Activated CD8-positive, alpha-beta T cell treated with anti-CD3 and anti-CD28 coated beads for 36 hours (primary cell): ENCODE results near the gene PMM1. TPM values are rescaled to one million over a fixed set of nuclear protein-coding genes. Genes with fewer than 3 reads are reported as not detected.
A peak's percentile ranks its signal among the peaks of the same experiment; 100 is the strongest.

ENCODE experiments used
- ATAC-seq: fragments of 200-7000 bp; cut with Tn5 transposase; one replicate; pipeline ENCODE4 v1.10.0; 2021; ENCODE audit warnings: mild to moderate bottlenecking, moderate library complexity
- CTCF ChIA-PET: fragments of 350-600 bp; sonication (Branson Sonifier 250); formaldehyde crosslinking; loops from one replicate; lab custom pipeline; 2021; ENCODE audit warnings: antibody characterized with exemption; lab: Charles Lee
- POLR2A ChIA-PET: fragments of 350-600 bp; sonication (Branson Sonifier 250); formaldehyde crosslinking; loops from one replicate; lab custom pipeline; 2021; ENCODE audit warnings: antibody characterized with exemption; lab: Charles Lee
- DNase-seq: peaks from one replicate; pipeline ENCODE4 v3.0.0-alpha.2; 2020
- H3K27ac Mint-ChIP-seq: one replicate; pipeline ENCODE4 v1.8.0; 2021; ENCODE audit warnings: mild to moderate bottlenecking, mixed read lengths
- H3K27me3 Mint-ChIP-seq: one replicate; pipeline ENCODE4 v1.8.0; 2021; ENCODE audit warnings: mixed read lengths
- H3K36me3 Mint-ChIP-seq: one replicate; pipeline ENCODE4 v1.8.0; 2021; ENCODE audit warnings: low read depth, mixed read lengths
- H3K4me1 Mint-ChIP-seq: one replicate; pipeline ENCODE4 v1.8.0; 2021; ENCODE audit warnings: low read depth, mixed read lengths
- H3K4me3 Mint-ChIP-seq: one replicate; pipeline ENCODE4 v1.8.0; 2021; ENCODE audit warnings: mild to moderate bottlenecking, moderate library complexity, mixed read lengths
- H3K9me3 Mint-ChIP-seq: one replicate; pipeline ENCODE4 v1.8.0; 2021; ENCODE audit warnings: mixed read lengths
- CTCF ChIP-seq: fragments of 200-600 bp; IDR thresholded peaks from one replicate; pipeline ENCODE4 v1.8.0; 2022; ENCODE audit warnings: antibody characterized with exemption, mild to moderate bottlenecking
- intact Hi-C: fragments of 100-400 bp; cut with micrococcal nuclease; formaldehyde crosslinking; loops from one replicate; pipeline ENCODE4 v1.10.0; 2022
- total RNA-seq, 2 experiments: library from RNA; stranded (reverse); gene quantifications; one replicate each; pipeline ENCODE4 v1.2.3, GENCODE V29; 2021

The PMM1 gene
- total RNA-seq, 2 experiments from 2014 or later: 29.8 to 29.9 TPM

DNA sequence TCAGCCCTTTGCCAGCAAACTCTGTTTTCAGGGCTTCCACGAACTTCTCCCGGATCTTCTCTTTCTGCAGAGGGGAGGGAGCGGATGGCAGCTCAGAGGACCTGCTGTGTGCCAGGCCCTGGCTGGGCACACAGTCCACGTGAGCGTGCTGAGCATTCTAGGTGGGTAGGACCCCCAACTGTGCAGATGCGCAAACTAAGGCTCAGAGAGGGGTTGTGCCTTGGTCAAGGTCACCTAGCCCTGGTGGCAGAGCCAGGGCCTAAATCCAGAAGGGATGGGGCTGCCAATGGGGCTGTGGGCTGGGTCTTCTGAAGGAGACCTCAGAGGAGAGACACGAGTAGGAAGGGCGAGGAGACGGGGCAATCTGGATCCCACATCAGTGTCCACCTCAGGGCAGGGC is 10.8 kb downstream of the PMM1 start:
- Mint-ChIP-seq H3K36me3 (peaks cover 9% of the 10 kb centered on the region), H3K27me3 (no peaks in the 10 kb centered on the region), H3K27ac (no peak overlapping the region), H3K9me3 (no peaks in the 10 kb centered on the region), H3K4me3 (no peak overlapping the region), H3K4me1 (no peaks in the 10 kb centered on the region)
- DNase-seq (no peak), ATAC-seq (no peak)
- ChIA-PET CTCF (interaction anchor here (1.2 kb wide), 2 partner anchors 35 to 176 kb away, joined by 3 to 5 read pairs; no protein-coding TSS in a partner anchor), POLR2A (interaction anchor here (0.6 to 2.9 kb wide), 3 partner anchors 10 to 1031 kb away, joined by 3 to 10 read pairs (median 3); partner anchors contain the start of gene PMM1)
- no peak for TF ChIP-seq CTCF
- intact Hi-C loops: no loop called here

- intact Hi-C loops: no loop called here
- Mint-ChIP-seq H3K27me3 (no peaks in the 10 kb centered on the region), H3K9me3 (no peaks in the 10 kb centered on the region), H3K4me1 (no peaks in the 10 kb centered on the region), H3K27ac (no peak overlapping the region), H3K4me3 (no peak overlapping the region), H3K36me3 (peaks cover 9% of the 10 kb centered on the region)
- no peak for TF ChIP-seq CTCF
- DNase-seq (no peak), ATAC-seq (no peak)
- ChIA-PET CTCF (interaction anchor here (1.2 to 2.8 kb wide), 2 partner anchors 19 to 36 kb away, joined by 5 to 15 read pairs; no protein-coding TSS in a partner anchor), POLR2A (interaction anchor here (0.9 to 2.9 kb wide), 2 partner anchors 11 to 12 kb away, joined by 3 to 10 read pairs; partner anchors contain the start of gene PMM1)
Observed at GRCh38 chr22:41578114-41578513, 11.5 kb downstream of the PMM1 start.

DNA sequence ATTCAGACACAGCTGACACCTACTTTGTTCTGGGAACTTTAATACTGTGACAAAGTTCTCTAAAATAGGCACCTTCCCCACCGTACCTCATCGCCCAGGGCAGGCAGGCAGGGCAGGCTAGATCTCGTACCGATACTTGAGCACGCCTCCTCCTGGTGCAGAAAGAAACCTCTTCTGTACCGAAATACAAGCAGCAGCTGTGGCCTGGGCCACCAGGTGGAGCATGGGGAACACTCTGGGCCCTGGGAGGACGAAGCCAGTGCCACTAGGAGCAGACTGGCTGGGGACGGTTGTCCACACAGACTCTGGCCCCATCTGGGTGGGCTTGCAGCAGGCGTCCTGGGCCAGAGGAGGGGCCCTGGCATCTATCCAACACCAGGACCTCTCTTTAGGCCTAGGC is 12.8 kb downstream of the PMM1 start:
- ATAC-seq (peak; percentile 75), DNase-seq (peak; percentile 64)
- H3K27me3 Mint-ChIP-seq: no peaks in the 10 kb centered on the region
- no peak overlapping the region for H3K4me3 Mint-ChIP-seq
- intact Hi-C loops: no loop called here
- ChIA-PET POLR2A (interaction anchor here (0.7 to 1.4 kb wide), 4 partner anchors 9 to 104 kb away, joined by 3 to 4 read pairs (median 3); no protein-coding TSS in a partner anchor), CTCF (interaction anchor here (1.2 to 2.8 kb wide), 5 partner anchors 12 to 33 kb away, joined by 3 to 15 read pairs (median 6); partner anchors contain the start of genes PMM1 and POLR3H)
- peaks cover 6% of the 10 kb centered on the region for H3K36me3 Mint-ChIP-seq
- no peak overlapping the region for H3K27ac Mint-ChIP-seq
- H3K4me1 Mint-ChIP-seq: no peaks in the 10 kb centered on the region
- TF ChIP-seq CTCF: peak; percentile 61
- no peaks in the 10 kb centered on the region for H3K9me3 Mint-ChIP-seq

- ATAC-seq: no peak
- ChIA-PET POLR2A (no interaction called here), CTCF (interaction anchor here (2.8 kb wide), 1 partner anchor 22 kb away, joined by 15 read pairs; no protein-coding TSS in a partner anchor)
- Mint-ChIP-seq H3K4me1 (no peaks in the 10 kb centered on the region), H3K27me3 (no peaks in the 10 kb centered on the region), H3K36me3 (peaks cover 6% of the 10 kb centered on the region), H3K9me3 (no peaks in the 10 kb centered on the region), H3K27ac (no peak overlapping the region), H3K4me3 (no peak overlapping the region)
- no peak for TF ChIP-seq CTCF
- DNase-seq: no peak
- intact Hi-C loops: no loop called here
Observed at GRCh38 chr22:41575533-41575932, 14.1 kb downstream of the PMM1 start.

- H3K4me3 Mint-ChIP-seq: no peak overlapping the region
- ATAC-seq (no peak), DNase-seq (no peak)
- CTCF ChIA-PET: no interaction called here
- no peaks in the 10 kb centered on the region for H3K9me3 Mint-ChIP-seq
- POLR2A ChIA-PET: interaction anchor here (1.2 kb wide), 1 partner anchor 15 kb away, joined by 6 read pairs; the partner anchor contains the start of gene PMM1
- H3K36me3 Mint-ChIP-seq: peaks cover 6% of the 10 kb centered on the region
- intact Hi-C loops: no loop called here
- H3K4me1 Mint-ChIP-seq: no peaks in the 10 kb centered on the region
- no peak overlapping the region for H3K27ac Mint-ChIP-seq
- H3K27me3 Mint-ChIP-seq: no peaks in the 10 kb centered on the region
- no peak for TF ChIP-seq CTCF
Observed at GRCh38 chr22:41574847-41575381, 14.7 kb downstream of the PMM1 start.
